Measurements from ENCODE around the gene MLH1.

DNA sequence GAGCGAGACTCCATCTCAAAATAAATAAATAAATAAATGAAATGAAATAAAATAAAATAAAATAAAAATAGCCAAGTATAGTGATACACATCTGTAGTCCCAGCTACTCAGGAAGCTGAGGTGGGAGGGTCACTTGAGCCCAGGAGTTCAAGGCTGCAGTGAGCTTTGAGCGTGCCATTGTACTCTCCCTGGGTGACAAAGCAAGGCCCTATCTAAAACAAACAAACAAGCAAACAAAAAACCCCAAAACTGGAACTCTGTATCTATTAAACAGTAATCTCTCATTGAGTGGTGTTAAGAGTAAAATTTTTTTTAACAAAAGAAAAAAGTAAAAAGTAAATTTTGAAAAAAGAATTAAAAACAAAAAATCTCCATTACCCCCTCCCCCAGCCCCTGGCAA lies 21.2 kb upstream of the MLH1 start:
- TF ChIP-seq NR3C1 (IDR thresholded peaks at IDR 0.05) (no peak), POLR2A (IDR thresholded peaks at IDR 0.05; ENCODE audit: low read length) (no peak), SMC3 (IDR thresholded peaks at IDR 0.05) (no peak), KDM1A (IDR thresholded peaks at IDR 0.05; ENCODE audit: low read depth) (no peak), FOXS1 (CRISPR knock-in tag; IDR thresholded peaks at IDR 0.05) (no peak)
- TF ChIP-seq, protein P1, sequence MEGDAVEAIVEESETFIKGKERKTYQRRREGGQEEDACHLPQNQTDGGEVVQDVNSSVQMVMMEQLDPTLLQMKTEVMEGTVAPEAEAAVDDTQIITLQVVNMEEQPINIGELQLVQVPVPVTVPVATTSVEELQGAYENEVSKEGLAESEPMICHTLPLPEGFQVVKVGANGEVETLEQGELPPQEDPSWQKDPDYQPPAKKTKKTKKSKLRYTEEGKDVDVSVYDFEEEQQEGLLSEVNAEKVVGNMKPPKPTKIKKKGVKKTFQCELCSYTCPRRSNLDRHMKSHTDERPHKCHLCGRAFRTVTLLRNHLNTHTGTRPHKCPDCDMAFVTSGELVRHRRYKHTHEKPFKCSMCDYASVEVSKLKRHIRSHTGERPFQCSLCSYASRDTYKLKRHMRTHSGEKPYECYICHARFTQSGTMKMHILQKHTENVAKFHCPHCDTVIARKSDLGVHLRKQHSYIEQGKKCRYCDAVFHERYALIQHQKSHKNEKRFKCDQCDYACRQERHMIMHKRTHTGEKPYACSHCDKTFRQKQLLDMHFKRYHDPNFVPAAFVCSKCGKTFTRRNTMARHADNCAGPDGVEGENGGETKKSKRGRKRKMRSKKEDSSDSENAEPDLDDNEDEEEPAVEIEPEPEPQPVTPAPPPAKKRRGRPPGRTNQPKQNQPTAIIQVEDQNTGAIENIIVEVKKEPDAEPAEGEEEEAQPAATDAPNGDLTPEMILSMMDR (IDR thresholded peaks at IDR 0.05), result no peak
- TF ChIP-seq, protein P2, sequence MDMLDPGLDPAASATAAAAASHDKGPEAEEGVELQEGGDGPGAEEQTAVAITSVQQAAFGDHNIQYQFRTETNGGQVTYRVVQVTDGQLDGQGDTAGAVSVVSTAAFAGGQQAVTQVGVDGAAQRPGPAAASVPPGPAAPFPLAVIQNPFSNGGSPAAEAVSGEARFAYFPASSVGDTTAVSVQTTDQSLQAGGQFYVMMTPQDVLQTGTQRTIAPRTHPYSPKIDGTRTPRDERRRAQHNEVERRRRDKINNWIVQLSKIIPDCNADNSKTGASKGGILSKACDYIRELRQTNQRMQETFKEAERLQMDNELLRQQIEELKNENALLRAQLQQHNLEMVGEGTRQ (IDR thresholded peaks at IDR 0.05), result no peak

Data from A549 (cell line).